NCI-H2081 treated with DMSO at 0.1 percent for 48 hours (cell line): ENCODE results near the gene EXOSC9.

Experiments
- DNase-seq: peaks from one replicate; lab custom pipeline; 2025; lab: John Stamatoyannopoulos, UW

Gene EXOSC9

DNA sequence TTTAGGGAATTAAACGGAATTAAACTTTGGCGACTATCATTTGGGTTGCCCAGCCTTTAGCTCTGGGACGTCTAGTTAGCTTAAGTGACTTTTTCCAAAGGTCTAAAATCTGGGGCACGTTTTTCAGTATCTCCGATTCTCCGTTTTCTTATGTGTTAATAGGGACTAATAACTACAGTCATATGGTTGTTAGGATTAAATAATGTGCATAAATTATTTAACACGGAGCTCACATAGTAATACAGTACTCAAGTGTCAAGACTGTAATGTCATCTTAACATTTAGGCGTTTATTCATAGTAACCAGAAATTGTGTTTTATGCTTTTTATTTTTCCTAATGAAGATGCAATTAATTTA is 23.0 kb downstream of the EXOSC9 start:
- DNase-seq = no peak

DNA sequence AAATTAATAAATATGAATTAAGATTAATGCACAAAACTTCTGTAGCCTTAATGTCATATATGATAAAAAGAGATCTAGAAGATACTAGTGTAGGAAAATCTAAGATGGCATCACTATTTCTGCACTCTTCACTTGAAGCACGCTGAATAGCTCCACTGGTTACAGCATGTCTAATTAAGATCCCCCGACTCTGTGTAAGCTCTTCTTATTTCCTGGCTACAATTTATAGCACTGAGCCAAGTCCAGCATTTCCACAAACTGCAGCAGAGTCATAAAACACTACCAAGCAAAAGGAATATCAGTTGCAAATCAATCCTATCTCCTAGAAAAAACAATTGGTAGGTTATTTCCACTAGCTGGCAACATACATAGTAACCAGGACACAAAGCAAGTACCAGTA is 23.8 kb downstream of the EXOSC9 start:
- no peak for DNase-seq

DNA sequence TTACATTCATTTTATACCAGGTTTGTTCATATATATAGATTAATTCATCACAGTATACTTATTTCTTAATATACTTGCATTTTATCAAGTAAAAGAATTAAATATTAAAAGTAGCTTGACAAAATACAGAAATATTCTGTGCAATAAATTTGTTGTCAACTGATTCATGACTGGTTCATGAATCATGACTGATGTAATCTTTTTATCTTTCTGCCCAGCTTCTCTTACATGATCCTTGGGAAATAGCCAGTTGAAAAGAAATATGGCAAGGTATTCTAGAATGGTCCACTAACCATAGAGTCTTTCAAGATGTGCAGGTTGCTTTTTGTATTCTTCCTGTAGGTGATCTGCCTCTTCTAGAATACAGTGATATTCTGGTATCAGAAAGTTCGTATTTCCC is 26.7 kb downstream of the EXOSC9 start:
- DNase-seq = no peak

DNA sequence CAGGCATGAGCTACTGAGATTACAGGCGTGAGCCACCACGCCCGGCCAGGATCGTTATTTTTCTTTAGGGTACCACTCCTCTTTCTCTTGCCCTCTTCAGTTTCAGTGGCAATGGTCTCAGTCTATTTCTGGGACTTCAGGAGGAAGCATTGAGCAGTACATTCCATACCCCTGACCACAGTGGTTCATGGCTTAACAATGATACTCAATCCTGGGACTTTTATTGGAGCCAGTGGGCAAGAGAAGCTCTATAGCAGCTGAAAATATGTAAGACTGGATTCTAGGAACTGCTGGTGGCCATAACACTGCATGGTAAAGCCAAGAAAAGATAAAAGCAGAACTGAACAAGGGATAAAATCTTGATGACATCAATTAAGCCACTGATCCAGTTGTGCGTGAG is 28.4 kb downstream of the EXOSC9 start:
- no peak for DNase-seq

DNA sequence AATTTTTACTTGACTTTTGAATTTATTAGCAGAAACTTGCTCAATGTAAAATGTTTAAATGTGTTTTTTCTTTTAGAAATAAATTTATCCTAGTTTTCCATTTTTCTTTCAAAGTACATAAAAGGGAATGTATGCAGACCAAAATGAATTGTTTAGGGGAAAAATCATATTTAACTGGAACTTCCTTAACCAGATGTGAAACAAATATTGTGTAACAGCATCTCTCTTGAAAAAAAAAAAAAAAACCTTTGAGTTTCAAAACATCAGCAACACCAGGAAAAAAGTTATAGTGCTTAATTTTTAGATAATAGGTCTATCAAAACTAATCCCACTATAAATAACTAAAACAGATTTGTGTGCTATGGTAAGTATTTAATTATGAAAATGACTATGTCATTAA is 37.0 kb downstream of the EXOSC9 start:
- no peak for DNase-seq

DNA sequence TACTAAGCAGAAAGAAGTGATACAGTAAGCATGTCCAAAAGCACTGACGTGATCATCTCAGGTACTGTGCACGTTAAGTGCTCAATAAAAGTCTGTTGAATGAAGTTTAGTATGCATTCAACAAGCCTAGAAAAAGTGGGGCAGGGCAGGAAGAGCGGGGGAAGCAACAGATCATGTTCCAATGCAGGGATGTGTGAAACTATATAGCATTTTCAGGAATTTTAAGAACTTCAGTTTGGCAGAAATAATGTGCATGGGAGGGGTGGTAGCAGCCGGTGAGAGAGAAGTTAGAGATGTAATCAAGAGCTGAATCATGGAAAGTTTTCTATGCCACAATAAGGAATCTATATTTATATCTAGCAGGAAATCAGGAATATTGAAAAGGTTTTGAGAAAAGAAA is 41.7 kb downstream of the EXOSC9 start:
- no peak for DNase-seq

DNA sequence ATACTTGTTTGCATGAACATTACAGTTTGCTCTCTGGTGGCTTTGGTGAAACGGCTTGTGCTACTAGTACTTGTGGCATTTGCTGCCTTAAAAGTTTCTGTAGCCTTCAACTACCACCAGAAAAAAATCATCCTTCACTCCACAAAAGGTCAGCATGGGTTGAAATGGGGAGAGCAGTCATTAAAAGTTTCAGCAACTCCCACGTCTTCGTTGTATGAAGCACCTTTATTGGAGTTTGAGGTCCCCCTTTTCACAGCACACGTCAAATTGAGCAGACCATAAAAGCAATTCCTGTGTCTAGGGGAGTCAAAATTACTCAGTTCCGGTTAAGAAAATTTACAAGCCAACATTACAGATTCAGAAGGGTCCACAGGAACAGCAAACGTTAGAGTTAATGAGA is 45.5 kb downstream of the EXOSC9 start:
- DNase-seq = no peak

DNA sequence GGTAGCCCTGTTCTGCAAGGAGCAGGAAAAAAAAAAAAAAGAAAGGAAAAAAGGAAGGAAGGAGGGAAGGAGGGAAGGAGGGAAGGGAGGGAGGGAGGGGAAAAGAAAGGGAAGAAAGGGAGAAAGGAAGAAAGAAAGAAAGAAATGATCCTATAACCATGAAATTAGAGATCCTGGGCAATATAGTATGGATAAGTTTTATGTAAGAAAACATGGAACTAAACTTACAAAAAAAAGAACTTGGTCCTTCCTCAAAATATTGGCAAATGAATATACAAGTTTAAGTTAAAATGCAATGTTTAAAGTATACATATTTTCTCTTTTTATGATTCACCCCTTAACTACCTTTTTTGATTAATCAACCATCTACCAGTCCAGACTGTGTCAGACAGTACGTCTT is 50.2 kb downstream of the EXOSC9 start:
- no peak for DNase-seq

DNA sequence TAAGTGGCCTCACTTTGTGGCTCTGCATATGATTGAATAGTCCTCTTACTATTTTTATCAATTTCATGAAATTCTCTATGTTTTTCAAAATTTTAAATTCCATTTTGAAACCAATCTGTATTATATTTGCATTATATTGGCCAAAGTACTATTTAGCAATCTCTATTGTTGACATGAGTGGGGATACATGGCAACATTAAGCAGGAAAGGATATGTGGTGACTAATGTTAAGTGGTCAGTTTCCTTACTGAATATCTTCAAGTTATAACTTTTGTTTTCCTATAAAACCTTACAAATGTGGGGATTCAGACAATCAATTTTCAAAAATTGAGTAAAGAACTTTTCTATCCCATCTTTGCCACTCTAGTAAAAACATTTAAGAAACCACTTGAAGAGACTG is 59.0 kb downstream of the EXOSC9 start:
- DNase-seq = no peak

DNA sequence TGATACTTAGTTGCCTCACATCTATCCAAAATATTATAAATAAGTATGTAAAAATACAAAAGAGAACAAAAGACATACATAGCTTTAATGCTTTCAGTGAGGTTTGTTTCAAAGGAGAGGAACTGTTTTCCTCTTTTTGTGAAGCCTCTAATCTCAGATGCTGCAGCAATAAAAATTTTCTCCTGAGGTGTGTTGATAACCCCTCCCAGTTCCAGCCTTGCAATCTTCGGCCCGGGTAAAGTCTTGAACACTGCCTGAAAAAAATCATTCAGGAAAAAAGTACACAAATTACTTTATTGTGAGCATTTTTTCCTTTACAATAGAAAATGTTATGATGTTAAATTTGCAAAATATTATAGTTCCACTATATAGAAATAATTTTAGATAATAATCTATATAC is 60.3 kb downstream of the EXOSC9 start:
- DNase-seq = no peak

DNA sequence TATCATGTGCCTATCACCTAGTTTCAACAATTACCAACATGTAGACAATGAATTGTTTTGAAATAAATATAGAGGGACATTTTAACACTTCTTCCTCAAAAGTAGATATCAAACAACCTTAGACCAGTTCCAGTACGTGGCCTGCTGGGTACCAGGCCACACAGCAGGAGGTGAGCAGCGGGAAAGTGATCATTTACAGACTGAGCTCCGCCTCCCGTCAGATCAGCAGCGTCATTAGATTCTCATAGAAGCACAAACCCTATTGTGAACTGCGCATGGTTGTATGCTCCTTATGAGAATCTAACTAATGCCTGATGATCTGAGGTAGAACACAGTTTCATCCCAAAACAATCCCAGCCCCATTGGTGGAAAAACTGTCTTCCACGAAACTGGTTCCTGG is 62.7 kb downstream of the EXOSC9 start:
- no peak for DNase-seq
